ENCODE measurements around the gene BTBD1.
"Not testable (repeated sequence)": the region's sequence is repeated elsewhere in the genome, so short reads cannot be mapped to it uniquely, and the experiment has no call there.

BTBD1 gene

DNA sequence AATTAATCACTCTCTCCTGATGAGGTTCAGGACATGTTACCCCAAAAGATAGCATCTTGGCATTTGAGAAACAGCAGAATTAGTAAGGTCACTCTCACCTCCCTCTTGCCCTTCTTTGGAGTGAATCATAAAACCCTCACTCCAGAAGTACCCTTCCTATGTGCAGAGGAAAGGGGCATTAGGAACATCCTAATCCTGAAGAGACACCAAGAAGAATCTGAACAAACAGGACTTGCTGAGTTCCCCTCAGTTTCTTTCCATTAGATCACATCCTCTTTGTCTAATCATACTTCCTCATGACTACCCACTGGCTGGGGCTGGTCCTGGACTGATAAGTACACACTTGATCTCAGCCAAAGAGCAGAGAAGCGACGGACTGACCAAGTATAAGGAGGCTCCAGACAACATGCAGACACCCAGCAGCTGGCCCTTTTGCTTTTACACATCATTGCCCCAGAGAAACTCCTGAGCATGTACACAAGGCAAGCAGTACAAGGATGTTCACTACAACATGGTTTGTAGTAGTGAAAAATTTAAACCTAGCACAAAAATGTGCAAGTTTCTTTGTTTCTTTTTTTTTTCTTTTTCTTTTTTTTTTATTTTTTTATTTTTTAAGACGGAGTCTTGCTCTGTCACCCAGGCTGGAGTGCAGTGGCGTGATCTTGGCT, 25.4 kb upstream of the BTBD1 start:
- DNase-seq, result no peak

DNA sequence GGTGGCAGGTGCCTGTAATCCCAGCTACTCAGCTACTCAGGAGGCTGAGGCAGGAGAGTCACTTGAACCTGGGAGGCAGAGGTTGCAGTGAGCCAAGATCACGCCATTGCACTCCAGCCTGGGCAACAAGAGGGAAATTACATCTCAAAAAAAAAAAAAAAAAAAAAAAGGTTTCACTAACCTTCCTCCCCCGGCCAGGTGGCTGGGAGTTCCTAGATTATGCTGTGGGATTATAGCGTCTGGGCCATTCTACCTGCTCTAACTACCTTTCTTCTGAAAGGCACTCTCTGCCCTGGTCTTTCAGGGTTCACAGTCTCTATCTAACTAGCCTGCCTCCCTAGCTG, 24.9 kb upstream of the BTBD1 start:
- DNase-seq, result not testable (repeated sequence)

DNA sequence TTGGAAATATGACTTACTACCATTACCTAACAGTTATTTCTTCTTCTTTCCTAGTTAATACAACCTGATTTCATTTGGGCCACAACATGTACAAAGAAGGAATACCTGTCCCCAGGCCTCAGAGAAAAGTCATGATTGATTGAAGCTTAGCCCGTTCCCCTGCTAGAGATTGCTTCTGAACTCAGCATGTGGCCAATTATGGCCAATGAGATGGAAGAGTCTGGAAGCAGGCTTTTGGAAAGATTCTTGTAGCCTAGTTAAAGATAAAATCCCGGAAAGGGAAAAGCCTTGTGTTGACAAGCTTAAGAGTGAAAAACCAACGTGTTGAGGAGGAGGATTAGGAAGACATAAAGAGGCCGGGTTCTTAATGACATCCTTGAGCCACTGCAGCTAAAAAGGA, 23.4 kb upstream of the BTBD1 start:
- no peak for DNase-seq

DNA sequence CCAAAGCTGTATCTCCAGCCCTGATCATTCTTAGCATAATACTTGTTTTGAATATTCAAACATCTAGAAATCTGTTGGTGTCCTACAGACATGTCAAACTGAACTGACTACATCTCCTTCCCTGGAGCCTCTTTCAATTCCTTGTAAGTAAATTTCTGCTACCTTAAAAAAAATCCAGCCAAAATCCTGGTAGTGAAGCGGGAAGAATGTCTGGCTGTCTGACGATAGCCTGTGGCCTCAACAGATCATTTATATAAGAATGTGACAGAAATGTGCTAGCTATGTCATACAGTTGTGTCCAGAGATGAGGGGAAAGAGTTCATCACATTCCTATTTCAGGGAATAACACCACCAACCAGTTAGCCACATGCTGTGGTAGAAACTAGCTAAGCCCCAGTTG, 21.8 kb upstream of the BTBD1 start:
- no peak for DNase-seq

DNA sequence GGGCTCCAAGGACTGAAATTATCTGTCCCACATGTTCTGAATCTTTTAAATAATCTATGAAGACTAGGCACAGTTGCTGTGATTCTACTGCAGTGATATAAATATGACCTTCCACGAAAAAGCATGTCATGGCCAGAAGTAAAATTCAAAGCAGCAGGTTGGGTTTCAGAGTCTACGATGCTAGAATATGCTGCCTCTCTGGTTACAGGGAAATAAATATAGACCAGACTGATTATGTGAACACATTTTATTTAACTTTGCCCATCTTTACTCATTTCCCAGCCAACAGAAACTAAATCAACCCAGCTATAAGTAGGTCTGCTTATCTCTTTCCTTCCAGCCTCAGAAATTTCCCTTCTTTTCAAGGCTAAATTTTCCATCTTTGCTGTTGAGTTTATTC, 20.5 kb upstream of the BTBD1 start:
- DNase-seq, result no peak

DNA sequence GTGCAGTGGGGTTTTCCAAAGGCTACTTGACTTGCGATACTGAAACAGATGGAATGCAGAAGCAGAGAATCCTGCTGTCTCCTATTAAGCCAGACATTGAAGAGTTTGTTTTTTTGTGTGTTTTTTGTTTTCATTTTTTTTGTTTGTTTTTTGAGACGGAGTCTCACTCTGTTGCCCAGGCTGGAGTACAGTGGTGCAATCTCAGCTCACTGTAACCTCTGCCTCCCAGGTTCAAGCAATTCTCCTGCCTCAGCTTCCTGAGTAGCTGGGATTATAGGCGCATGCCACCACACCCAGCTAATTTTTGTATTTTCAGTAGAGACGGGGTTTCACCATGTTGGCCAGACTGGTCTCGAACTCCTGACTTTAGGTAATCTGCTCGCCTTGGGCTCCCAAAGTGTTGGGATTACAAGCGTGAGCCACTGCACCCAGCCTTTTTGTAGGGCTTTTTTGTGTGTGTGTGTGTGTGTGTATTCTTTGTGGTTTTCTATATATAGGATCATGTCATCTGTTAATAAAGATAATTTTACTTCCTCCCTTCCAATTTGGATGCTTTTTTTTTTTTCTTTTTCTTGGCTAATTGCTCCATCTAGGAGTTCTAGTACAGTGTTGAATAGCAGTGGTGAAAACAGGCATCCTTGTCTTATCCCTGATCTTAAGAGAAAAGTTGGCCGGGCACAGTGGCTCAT, 19.0 kb upstream of the BTBD1 start:
- not testable (repeated sequence) for DNase-seq

DNA sequence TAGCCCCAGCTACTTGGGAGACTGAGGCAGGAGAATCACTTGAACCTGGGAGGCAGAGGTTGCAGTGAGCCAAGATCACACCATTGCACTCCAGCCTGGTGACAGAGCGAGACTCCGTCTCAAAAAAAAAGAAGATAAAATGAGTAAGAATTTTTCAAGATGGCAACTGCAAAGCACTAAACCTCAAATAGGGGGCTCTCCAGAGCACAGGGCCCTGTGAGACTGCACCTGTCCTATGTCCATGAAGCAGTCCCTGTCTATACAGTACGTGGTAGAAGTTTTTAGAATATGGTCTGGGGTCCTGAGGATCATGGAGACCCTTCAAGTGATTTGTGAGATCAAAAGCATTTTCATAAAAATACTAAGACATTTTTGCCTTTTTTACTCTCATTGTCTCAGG, 18.4 kb upstream of the BTBD1 start:
- not testable (repeated sequence) for DNase-seq

DNA sequence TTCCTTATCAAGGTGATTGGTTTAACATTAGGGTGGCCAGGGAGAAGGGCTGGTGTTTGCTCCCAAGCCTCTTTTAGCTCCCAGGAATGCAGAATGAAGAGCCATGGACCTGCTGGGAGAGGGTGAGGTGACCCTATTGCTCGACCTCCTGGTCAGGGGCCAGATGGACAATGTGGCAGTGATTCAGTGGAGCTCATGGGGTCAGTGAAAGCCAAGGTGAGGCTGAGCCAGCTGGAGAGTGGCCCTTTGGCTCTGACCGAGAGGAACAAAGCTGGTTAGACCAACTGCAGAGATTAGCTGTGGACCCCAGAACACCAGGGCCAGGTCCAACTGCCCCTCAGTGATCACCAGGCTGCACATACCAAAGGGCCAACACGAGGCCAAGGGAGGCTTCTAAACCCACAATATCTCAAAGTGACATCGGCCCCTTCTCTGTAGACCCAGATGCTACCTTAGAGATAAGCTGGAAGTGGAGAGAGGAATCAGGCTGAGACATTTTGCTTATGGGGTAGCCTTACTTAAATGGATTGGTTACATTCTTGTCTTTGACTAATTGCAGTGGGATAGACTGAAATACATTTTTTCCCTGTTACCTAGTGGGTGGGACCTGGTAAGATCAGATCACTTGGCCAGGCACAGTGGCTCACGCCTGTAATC, 15.8 kb upstream of the BTBD1 start:
- no peak for DNase-seq

DNA sequence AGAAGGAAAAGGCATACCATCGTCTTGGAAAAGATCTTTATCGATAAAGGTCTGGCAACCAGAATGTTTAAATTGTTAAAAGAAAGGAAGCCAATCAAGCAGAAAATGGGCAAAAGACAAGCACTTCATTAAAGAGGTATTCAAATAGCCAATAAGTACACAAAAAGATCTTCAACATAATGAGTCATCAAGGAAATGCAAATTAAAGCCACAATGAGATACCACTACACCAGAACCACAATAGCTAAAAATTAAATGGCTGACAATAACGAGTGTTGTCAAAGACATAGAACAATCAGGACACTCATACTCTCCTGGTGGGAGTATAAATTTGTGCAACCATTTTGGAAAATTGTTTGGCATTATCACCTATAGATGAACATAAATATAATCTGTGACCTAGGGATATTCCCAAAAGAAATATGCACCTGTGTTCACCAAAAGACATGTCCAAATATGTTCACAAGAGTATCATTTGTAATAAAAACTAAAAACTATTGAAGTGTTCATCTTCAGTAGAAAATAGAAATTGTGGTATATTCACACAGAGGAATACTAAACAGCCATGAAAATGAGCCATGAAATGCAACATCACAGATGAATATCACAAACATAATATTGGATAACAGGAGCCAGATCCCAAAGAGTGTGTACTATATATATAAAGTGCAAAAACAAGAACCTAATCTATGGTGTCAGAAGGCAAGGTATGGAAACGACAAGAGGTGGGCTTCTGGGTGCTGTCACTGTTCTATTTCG, 14.4 kb upstream of the BTBD1 start:
- no peak for DNase-seq

DNA sequence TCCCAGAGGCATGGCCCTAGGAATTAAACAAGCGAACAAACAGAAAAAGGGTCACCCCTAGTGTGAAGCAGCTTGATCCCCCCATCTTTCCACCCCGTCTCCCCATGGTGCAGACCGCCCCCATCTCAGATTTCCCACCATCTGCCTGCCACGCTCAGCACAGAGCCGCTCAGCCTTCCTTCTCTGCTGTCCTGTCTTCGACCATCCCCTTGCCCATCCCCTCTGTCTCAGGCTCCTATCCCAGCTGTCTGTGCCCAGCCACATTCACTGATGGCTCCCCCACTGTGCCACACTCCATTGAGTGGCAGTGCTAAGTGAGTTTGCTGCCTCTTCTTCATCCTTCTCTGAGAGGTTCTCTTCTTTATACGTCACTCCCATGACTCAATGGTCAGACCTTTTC, 11.7 kb upstream of the BTBD1 start:
- no peak for DNase-seq

DNA sequence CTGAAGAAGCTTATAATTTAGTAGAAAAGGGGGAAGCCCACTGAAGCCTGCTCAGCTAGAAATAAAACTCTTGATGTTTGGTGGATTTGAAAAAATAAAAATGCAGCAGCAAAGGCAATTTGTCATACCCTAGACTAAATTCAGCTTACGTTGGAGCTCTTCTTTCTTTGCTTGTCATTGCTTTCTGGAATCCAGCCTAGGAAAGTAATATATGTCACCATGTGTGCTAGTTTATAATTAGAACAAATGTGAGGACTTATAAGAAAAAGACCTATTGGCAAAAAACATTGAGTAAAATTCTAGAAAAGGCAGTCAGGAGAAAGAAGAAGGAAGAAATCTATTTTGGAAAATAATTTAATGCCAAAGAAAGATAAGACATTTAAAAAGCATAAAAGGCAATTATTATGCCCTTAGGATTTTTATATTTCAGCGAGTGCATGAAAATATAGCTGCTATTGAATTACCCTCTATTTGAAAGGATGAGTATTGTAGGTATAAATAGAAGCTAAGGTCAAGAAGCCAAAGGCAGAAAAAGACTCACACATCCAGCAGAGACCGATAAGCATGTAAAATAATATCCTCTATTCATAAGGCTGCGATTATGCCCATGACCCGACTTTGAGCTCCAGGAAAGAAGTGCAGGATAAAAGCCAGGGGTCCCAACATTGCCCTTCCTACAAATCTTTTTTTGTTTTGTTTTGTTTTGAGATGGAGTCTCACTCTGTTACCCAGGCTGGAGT, 10.6 kb upstream of the BTBD1 start:
- DNase-seq, result no peak

DNA sequence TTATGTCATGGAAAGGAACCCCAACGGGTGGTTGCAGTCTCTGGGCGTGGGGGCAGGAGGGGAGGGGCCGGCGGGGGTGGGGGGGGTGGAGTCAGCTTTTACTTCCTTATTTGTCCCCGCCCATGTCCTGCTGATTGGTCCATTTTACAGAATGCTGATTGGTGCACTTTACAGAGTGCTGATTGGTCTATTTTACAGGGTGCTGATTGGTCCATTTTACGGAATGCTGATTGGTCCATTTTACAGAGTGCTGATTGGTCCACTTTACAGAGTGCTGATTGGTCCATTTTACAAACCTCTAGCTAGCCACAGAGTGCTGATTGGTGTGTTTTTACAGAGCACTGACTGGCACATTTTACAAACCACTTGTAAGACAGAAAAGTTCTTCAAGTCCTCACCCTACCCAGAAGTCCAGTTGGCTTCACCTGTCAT, 2.2 kb upstream of the BTBD1 start:
- DNase-seq, result not testable (repeated sequence)

DNA sequence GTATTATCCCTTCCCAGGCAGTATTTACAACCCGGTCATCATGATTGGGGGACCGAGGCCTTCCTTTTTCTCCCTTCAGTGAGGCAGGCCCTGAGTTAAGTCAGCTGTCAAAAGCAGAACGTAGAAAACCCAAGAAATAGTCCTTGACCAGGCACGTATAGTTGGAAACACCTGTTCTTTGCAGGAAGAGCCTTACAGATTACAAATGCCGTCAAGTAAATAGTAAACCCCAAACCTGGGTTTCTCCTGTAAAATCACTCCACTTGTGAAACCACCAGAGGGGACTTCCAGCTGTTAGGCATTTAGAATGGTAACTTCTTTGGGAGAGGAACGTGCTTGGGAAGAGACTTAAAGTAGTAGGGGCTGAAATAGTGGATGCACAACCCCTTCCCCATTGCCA, 1.0 kb upstream of the BTBD1 start:
- DNase-seq, result no peak

DNA sequence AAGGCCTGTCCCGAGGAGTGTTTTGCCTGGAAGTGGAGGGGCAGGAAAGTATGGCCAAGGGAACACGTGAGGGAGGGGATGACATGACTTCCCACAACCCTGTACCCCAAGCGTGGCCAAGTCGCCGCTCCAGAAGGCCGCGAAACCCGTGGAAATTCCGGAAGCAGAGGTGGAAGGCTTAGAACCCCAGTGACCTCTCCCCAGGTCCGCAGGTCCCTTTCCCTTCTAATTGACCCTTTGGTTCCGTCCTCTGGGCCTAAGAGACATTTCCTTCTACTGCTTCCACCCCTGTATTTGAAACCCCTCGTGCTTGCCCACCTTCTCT, 548 bp upstream of the BTBD1 start:
- DNase-seq, result no peak

DNA sequence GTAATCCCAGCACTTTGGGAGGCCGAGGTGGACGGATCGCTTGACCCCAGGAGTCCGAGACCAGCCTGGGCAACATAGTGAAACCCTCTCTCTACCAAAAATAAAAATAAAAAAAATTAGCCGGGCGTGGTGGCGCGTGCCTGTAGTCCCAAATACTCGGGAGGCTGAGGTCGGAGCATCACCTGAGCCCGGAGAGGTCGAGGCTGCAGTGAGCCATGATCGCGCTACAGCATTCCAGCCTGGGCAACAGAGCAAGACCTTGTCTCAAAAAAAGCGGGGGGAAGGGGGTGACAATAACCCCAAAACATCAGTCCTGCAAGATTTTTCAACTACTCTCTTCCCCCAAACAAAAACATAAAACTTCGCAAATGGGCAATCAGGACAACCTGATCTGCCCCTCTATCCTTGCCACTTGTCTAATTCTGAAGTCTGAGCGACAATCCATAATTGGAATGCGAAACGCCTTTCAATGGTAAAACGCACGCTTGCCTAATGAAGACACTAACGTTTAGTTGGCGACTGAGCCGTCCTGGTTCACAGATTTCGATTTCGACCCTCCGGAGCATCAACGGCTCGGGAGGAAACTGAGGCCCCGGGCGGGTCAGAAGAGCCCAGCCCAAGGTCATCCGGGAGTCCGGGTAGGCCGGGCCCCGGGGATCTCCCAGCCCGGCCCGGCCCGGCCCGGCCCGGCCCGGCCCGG, 868 bp downstream of the BTBD1 start:
- no peak for DNase-seq

DNA sequence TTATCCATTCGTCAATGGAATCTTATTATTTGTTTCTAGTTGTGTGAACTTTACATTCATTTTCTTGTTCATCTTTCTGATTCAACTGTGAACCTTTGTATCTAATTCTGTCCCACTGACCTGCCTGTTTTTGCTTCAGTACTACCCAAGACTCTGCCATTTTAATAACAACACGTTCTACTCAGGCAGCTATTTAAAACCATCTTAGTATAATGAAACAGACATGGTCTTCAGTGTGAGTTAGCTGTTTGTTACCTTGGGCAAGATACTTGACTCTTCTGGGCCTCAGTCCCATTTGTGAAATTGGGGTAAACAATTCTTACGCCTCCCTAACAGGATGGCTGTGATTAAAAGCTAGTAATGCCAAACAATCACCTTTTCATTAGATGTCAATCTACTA, 1.6 kb downstream of the BTBD1 start:
- no peak for DNase-seq

DNA sequence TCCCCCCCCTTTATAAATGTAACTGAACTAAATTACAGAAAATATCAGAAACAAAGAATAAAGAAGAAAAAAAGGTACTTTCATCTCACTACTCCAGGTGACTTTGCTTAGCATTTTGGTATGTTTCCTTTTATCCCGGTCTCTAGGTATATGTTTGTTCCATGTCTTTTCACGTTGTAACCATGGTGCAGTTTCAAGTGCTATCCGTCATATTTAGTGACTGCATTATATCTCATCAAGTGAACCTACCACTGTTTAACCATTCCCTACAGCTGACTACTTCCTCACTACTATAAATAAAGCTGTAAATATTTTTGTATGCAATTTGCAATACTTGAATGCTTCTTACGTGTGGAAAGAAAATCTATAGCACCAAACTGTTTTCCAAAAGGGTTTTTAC, 2.2 kb downstream of the BTBD1 start:
- DNase-seq, result peak in 1 of 2 experiments; percentile 16

DNA sequence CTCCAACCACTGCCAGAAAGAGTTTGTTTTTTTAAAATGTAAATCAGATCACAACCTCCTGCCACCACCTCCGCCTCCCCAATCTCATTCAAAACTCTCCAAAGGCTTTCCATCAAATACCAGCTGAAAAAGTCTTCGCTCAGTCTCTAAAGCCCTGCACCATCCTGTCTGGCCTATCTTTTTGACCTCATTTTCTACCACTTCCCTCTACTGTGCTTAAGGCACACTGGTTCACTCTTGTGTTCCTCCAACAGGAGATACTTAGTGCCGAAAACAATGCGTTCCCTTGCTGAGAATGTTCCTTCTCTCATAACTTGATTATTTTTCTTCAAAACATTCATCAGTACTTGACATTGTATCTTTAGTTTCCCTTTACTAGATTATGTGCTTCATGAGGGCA, 3.5 kb downstream of the BTBD1 start:
- no peak for DNase-seq

DNA sequence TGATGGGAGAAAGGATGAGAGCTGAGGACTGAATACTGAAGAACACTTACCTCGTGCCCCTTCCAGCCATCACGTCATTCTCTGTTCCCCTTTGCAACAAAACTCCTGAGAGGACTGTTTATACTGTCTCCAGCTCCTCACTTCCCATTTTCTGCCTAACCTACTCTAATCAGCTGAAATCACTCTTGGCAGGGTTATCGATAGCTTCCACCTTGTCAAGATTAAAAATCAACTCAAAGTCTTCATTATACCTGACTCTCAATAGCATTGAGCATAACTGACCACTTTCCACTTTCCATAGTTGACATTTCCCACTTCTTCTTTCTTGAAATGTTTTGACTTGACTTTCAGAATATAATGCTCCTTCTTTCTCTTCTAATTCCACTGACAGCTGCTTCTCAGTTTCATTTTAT, 4.3 kb downstream of the BTBD1 start:
- no peak for DNase-seq

DNA sequence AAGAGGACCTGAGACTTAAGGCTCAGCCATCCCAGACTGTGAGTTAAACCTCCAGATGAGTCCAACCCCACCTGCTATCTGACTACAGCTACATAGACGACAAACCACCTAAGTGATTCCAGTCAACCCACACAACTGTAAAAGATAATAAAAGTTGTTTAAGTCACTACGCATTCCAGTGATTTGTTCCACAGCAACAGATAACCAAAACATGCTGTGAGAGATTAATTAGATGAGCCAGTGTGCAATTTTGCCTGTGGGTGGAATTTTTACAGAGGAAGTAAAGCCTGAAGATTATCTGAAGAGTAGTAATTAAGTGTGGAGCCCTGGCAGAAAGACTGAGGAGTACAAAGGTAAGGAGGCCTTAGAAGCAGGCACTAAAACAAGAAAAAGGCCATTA, 5.4 kb downstream of the BTBD1 start:
- DNase-seq, result no peak

DNA sequence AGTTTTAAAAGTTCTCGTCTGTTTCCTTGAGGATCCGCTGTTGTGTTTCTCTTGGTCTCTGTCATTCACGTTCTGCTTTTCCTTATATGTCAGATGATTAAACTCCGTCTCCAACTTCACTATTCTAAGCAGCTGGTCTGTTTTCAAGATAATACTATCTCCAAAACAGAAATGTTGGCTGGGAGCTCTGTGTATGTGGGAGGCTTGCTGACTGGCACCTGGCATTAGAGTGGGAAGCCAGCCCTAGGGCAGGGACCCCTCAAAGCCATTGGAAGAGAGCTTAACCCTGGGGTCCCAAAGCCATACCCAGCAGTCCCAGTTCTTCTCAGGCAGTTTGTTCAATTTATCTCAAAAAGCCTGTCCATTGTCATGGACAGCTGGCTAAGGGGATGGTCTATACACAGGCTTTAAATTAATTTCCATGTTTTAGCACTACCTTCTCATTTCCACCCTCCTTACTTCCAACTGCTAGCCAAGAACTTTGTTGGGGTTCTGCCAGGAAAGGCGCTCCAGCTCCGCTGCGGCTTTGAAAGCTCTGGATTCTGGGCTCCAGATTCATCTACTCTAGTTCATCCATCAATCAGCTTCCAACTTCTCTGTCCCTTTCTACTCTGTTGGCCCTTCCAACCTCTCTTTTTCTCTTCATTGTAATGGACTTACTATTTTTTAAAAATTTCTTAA, 9.2 kb downstream of the BTBD1 start:
- DNase-seq, result no peak

DNA sequence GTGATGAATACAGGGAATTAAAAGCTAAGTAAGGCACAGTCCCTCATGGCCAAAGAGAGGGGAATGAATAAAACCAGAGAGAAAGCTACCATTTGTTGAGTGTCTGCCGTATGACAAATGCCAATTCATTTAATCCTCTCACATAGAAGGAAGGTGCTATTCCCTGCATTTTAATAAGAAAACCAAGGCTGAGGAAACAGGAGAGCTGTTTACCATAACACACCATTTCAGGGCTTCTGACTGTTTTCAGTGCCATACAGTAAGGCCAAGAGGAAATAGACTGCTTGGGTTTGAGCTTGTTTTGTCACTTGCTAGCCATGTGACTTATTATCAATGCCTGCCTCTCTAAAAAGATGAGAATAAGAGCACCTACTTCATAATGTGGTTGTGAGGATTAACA, 10.1 kb downstream of the BTBD1 start:
- DNase-seq, result no peak

All from SHP77 (cell line).